HG02588 (cell line): ENCODE data around the gene PRLHR.

Experiments used
- ATAC-seq: cut with Tn5 transposase; IDR thresholded peaks from one replicate; pipeline ENCODE4 v1.9.1; 2021; ENCODE audit warnings: mild to moderate bottlenecking, moderate library complexity; ENCODE audit not compliant: unreplicated experiment

PRLHR gene

DNA sequence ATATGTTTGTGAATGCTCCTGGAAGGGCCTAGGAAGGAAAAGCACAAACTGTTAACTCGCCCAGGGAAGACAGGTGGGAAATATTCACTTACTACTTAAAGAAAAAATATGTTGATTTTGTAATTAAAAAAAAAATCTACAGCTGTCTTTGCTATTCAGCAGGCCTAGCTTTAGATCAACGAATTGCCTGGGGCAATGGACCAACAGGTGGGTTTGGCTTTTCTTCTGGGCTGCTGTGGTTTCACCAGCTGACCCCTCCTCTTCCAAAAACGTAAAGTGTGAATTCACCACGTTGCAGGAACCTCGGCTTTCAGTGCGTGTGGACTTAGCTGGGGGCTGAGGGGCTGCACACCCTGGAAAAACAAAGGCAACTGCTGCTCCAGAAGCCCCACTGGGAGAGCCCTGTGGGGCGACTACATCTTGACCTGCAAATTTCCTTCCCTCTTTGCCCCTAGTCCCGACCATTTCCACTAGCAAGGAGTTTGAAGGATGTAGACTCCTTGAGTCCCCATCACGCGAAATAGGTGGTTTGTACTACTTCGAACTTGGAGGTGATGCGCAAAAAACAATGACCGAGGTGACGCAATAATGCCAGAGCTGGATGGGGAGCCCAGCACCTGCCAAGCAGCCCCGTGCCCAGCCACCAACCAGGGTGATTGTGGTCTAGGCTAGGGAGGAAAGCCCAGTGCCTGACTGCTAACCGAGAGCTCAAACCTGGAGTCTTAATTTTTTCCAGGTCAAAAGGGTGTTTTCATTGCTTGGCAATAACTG is 7.4 kb downstream of the PRLHR start:
- no peak for ATAC-seq

DNA sequence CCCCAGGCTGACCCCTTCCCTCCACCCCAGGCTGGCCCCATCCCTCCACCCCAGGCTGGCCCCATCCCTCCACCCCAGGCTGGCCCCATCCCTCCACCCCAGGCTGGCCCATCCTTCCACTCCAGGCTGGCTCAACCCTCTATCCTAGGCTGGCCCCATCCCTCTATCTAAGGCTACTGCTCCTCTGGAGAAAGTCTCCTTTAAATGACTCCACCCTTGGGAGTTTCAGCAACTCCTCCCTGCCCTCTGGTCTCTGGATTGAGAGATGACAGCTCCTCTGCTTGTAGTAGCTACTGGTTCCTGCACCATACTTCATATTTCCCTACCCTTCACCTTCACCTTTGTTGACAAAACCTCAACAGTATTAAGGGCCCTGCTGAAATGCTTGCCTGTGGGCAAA is 8.5 kb downstream of the PRLHR start:
- no peak for ATAC-seq

- ATAC-seq, result no peak
Measured at GRCh38 chr10:118585794-118586193, 9.7 kb downstream of the PRLHR start.

- no peak for ATAC-seq
Measured at GRCh38 chr10:118585234-118585633, 10.2 kb downstream of the PRLHR start.

DNA sequence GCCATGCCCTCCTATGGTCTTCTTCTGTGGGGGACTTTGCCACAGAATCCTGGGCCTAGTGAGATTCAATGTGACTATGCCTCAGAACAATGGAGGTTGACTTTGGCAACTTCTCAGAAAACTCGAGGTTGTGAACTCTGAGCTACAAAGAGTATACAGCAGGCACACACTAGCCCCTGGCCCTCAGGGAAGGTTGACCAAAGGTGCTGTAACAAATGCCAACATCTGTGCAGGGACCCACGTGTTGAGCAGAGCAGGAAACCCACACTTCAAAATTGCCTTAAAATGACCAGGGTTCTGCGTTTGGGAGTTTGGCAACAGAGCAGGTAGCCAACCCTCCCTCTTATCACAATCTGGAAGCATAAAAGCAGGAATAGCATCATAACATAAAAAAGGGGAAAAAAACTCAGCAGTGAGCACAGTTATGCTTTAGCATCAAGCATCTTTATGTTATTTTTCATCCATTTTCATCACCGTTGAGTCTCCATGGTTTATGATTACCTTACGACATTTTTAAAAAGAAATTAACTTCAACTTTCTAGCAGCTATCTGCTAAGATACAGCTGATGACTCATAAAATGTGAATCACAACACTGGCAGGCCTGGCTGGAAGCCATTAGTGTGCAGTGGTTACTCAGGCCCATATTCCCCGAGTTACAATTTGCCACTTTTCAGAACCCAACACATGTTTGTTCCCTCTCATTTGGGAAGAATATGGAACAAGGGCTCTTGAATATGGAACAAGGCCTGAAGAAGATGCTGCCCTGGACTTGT is 11.1 kb downstream of the PRLHR start:
- ATAC-seq, result no peak

GRCh38 chr10:118583611-118584010 is 11.8 kb downstream of the PRLHR start:
- ATAC-seq, result no peak

DNA sequence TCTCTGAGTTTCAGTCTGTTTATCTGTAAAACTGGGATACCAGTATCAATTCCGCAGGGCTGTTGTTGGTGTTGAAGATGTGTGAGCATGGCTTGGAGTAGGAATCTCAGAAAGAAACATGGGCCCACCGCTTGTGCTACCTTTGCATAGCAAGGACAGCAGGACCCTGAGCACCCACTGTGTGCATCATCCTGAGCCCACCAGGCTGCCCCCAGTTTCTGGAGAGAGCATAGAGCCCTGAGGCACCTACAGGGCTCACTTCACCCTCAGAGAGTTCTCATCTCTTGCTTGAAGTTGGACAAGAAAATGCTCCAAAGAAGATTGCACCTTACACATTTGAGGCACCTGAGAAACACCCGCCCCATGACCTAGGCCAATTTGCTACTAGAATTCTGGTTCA is 12.9 kb downstream of the PRLHR start:
- ATAC-seq, result no peak

DNA sequence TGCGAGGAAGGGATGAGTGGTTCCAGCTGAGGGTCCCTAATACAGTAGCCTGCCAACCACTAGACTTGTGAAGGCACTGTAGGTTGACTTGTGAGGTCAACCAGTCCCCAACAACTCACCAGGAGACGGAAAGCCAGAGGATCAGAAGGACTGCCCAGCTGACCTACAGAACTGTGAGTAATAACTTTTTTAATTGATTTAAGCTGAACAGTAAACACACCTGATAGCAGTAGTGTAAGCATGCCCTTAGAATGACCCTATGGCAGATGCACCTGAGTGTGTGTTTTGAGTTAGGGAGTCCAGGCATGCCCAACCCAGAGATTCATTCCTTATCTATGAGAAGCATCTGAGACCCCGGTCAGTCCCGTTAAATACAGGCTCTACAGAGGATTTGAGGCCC is 14.1 kb downstream of the PRLHR start:
- no peak for ATAC-seq

GRCh38 chr10:118580702-118581101 is 14.7 kb downstream of the PRLHR start:
- no peak for ATAC-seq

DNA sequence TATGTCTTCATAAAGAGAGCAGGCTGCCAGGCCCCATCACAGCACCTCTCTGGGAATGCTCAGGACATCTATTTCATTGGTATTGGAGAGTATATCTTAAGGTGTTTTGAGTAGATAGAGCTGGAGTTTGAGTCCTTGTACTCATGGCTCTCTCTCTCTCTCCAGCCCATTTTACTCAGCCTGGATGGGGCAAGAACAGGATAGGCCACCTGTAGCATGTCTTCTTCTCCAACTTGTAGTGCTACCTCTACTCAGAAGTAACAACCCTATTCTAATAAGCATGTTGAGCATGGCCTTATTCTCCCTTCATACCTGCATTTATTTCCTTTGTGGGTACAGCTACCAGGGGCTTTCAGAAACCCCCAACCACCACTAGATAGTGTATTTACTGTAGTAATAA is 21.9 kb downstream of the PRLHR start:
- no peak for ATAC-seq

GRCh38 chr10:118572256-118573041 is 23.0 kb downstream of the PRLHR start:
- ATAC-seq, result no peak

DNA sequence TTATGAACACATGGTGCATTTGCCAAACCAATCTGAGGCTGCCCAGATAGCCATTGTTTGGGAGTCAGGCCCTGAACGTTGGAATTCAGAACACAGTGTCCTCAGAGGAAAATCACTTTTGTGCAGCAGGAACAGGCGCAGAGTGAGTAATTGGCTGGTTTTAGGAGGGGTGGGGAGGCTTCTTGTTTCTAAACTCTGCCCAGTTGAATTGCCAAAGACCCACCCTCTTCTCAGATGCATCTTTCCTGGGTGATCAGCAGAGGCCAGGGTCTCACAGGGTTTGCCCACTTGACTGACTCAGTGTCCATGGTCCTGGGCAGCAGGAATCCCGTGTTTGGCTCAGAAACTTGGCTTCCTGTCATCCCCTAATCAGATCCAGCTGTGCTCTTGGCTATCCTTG is 24.3 kb downstream of the PRLHR start:
- no peak for ATAC-seq

DNA sequence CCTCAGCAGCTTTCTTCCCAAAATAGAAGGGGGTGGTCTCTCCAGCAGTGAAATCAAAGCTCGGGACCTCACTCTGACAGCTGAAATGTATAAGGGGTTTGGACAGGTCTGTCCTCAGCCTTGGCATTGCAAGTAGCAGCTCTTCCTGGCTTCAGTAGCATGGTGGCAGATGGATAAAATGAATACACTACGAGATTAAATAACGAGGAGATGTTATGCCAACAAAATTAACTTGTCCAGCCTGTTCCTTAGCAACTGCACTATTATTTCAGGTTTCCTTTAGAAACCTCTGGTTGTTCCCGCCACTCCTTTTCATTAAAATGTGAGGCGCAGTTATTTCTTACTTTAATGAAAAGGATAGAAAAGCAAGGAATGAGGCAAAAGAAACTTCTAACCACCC is 24.9 kb downstream of the PRLHR start:
- no peak for ATAC-seq

DNA sequence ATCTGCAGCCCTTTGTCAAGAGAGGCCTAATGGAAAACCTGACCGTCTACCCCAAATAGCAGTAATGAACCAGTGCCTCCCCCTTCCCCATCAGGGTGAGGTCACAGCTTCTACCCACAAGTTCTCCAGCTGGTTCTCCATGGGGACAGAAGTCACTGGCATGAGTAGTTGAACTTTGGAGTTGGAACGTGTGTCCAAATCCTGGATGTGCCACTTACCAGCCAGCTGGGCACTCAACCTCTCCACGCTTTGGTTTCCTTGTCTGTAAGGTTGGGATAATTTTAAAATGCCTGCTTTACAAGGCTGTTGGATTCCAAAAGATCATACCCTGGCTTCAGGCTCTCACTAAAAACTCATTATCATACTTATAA is 25.6 kb downstream of the PRLHR start:
- no peak for ATAC-seq

DNA sequence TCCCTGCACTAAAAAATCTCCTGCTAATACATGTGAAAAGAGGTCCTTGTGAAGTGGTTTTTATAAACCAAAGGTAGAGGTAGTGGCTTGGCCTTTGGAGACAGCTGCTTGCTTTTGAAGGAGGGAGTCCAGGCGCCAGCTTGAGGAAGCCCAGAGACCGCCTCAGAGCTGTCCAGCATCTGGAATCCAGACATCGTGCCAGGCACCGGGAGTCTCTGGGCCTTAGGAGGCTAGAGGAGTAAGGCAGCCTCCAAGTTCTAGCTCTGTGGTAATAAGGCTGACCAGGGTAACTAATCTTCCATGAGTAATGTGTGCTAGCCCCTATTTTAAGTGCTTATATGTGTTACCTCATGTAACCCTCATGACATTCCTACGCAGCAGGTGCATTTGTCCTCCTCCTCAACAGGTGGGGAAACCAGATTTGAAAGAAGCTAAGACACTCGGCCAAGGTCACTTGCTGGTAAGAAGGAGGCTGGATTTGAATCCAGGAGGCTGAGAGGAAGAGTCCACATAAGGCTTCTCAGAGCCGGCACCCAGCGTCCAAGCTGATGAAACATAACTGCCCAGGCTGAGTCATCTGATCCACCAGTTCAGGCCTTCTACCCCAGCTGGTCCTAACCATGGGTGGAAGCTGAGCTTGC is 26.1 kb downstream of the PRLHR start:
- no peak for ATAC-seq

GRCh38 chr10:118568327-118568848 is 27.1 kb downstream of the PRLHR start:
- no peak for ATAC-seq

DNA sequence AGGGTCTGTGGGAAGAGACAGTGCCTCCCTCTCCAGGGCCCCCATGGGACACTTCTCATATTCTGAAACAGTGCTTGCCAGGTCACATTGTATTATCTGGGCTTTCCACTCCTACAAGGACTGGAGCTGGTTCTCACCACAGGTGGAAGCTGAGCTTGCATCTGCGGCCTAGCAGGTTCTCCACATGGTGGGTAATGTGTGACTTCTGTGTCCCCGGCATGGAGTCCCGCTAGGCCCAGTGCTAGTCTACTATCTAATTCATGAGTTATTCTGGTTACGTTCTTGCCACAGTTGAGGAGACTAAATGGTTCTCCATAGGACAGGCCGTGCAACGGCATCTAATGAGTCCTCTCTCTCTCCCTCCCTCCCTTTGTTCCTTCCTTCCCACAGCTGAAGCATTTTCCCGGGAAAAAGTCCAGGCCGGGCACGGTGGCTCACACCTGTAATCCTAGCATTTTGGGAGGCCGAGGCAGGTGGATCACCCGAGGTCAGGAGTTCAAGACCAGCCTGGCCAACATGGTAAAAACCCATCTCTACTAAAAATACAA is 27.7 kb downstream of the PRLHR start:
- ATAC-seq, result no peak

GRCh38 chr10:118566911-118567310 is 28.5 kb downstream of the PRLHR start:
- ATAC-seq, result no peak

- no peak for ATAC-seq
Measured at GRCh38 chr10:118565301-118566075, 30.0 kb downstream of the PRLHR start.

DNA sequence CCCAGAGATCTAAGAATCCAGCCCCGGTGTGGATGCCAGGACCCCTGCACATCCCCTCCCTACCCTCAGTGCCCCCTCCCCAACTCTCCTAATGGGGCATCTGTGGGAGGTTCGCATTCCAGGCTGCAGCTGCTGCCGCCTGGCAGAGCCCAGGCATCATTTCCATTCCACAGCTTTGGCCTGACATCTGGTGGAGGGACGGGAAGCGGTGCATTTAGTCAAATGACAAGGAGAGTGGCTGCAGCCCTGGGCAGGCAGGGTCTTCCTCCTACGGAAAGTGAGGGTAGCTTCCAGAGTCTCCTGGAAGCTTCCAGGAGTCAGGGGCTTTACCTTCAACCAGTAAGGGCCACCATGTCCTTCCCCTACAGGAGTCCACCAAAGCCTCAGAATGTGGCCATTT is 30.8 kb downstream of the PRLHR start:
- no peak for ATAC-seq
